ENCODE results near the gene CAPN1.

DNA sequence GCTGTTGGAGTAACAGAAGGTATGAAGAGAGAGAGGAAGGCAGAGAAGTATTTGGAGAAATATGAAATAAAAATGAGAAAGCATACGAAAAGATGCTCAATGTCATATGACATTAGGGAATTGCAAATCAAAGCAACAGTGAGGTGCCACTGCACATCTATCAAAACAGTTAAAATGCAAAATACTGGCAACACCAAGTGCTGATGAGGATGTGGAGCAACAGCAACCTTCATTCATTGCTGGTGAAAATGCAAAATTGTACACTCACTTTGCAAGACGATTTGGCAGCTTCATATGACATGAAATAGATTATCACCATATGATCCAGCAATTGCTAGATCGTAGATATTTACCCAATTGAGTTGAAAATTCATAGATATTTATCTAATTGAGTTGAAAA is 21.1 kb upstream of the CAPN1 start:
- TF ChIP-seq, protein P1, sequence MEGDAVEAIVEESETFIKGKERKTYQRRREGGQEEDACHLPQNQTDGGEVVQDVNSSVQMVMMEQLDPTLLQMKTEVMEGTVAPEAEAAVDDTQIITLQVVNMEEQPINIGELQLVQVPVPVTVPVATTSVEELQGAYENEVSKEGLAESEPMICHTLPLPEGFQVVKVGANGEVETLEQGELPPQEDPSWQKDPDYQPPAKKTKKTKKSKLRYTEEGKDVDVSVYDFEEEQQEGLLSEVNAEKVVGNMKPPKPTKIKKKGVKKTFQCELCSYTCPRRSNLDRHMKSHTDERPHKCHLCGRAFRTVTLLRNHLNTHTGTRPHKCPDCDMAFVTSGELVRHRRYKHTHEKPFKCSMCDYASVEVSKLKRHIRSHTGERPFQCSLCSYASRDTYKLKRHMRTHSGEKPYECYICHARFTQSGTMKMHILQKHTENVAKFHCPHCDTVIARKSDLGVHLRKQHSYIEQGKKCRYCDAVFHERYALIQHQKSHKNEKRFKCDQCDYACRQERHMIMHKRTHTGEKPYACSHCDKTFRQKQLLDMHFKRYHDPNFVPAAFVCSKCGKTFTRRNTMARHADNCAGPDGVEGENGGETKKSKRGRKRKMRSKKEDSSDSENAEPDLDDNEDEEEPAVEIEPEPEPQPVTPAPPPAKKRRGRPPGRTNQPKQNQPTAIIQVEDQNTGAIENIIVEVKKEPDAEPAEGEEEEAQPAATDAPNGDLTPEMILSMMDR (IDR thresholded peaks at IDR 0.05), result no peak
- TF ChIP-seq POLR2A (IDR thresholded peaks at IDR 0.05; ENCODE audit: low read length) (no peak), EHF (CRISPR knock-in tag; IDR thresholded peaks at IDR 0.05) (no peak), RAD21 (conservative IDR thresholded peaks at IDR 0.05 in 1 of 2, IDR thresholded peaks at IDR 0.05 in 1 of 2) (no peak), SMC3 (IDR thresholded peaks at IDR 0.05) (no peak), MYC (IDR thresholded peaks at IDR 0.05; ENCODE audit: borderline replicate concordance, low read length) (no peak), NPAS2 (CRISPR knock-in tag; IDR thresholded peaks at IDR 0.05; ENCODE audit: borderline replicate concordance) (no peak), MAFK (IDR thresholded peaks at IDR 0.05; ENCODE audit: partially characterized antibody) (no peak)

All from A549 (cell line).